Measurements from ENCODE around the gene F12.
A peak's percentile ranks its signal among the peaks of the same experiment; 100 is the strongest.

Gene F12

GRCh38 chr5:177409043-177409801 is at the start of gene F12:
Gene F12, minus strand, starts transcription at chr5:177409564. Its CDS starts 37 bp downstream, at chr5:177409527.
- no peak for DNase-seq

- no peak for DNase-seq
These were observed 49.6 kb upstream of the F12 start for GRCh38 chr5:177458912-177459350.

DNA sequence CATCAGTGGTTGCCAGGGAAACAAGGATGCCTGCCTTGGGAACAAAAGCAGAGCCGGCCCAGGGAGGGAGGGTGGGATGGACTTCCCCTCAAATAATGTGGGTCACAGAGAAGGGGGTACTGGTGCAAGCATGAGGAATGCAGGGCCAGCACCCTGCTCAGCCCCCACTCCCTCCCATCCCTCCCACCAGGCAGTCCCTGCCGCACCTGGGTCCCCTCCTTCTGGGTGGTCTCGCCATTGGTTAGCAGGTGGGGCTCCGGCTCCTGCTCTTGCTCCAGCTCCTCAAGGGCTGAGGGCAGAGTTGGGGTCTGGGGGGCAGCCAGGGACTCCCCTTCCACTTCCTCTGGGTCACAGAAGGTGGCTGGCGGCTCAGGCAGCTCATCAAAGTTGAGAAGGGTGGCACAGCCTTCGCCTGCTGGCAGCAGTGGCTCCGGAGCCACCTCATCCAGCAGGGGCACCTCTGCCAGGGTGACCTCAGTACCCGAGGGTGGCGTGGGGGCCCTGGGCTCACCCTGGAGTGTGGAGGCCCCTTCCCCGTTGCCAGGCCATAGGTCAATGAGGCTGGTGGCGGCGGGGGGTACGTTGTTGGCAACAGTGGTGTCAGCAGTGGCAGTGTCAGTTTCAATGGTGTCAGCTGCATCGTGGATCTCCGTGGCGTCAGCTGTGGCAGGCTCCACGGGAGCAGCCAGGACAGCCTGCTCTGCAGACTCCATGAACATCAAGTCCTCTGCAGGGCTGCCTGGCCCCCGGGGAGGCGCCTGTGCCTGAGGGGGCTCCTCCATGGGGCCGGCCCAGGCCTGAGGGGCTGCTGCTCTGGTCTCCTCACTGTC is 48.7 kb upstream of the F12 start:
- DNase-seq, result no peak

DNA sequence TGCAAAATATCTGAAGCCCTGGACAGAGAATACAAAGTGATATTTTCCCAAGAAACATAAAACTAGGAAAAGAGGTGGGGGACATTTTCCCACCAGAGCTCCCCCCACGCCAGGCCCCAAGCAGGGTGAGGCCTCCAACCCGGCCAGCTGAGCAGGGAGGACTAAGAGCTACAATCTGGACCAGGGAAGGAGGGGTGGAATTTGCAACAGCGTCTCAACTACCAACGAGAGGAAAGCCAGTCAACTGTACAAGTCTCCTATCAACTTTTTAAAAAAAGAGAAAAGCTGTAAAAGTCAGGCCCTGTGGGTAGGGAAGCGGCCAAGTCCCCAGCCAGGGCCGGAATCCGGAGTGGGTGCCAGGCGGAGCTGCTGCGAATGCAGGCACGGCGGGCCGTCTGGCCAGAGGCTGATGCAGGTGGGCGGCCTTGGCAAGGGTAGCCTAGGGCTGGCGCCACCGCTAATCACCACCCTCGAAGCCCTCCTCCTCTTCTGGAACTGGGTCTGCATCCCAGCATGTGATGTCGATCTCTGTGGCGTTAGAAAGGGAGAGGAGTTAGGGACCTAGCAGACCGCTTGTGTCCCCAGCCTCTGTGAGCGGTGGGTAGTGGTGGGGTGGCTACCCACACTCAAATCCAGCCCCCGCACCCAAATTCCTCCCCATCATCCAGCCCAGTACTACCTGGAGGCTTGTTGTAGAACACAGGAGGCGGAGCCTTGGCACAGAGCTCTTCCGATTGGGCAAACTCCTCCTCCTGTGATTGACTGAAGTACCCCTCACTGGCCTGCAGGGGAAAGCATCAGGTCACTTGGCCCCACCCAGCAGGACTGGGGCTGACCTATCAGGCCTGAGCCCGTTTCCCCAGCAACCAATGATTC is 47.9 kb upstream of the F12 start:
- DNase-seq, result no peak

GRCh38 chr5:177456591-177456964 is 47.2 kb upstream of the F12 start:
- DNase-seq, result no peak

DNA sequence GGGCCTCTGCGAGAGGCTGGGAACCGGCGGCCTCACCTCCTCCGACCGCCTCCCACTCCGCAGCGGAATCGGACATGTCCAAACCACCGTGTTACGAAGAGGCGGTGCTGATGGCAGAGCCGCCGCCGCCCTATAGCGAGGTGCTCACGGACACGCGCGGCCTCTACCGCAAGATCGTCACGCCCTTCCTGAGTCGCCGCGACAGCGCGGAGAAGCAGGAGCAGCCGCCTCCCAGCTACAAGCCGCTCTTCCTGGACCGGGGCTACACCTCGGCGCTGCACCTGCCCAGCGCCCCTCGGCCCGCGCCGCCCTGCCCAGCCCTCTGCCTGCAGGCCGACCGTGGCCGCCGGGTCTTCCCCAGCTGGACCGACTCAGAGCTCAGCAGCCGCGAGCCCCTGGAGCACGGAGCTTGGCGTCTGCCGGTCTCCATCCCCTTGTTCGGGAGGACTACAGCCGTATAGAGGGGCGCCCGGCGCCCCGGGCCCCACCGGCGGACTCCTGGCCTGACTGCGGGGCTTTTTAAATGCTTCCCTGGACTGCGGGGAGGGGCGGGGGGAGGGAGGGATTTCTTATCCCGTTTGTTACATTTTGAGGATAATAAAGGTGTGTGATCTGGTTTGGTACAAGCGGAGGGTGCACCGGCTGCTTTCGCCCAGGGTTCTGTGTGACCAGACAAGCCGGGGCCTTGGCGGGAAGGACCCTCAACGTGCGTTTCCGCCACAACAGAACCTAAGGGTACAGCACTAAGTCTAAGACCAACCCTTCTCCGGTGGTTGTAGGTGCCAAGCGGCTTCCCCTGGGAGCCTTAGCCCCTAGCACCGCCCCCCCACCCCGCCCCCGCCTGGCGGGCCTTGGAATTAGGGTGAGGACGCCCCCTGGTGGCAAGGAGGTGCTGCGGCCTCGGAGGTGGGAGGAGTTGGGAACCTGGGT is 46.6 kb upstream of the F12 start:
- DNase-seq, result peak; percentile 97

DNA sequence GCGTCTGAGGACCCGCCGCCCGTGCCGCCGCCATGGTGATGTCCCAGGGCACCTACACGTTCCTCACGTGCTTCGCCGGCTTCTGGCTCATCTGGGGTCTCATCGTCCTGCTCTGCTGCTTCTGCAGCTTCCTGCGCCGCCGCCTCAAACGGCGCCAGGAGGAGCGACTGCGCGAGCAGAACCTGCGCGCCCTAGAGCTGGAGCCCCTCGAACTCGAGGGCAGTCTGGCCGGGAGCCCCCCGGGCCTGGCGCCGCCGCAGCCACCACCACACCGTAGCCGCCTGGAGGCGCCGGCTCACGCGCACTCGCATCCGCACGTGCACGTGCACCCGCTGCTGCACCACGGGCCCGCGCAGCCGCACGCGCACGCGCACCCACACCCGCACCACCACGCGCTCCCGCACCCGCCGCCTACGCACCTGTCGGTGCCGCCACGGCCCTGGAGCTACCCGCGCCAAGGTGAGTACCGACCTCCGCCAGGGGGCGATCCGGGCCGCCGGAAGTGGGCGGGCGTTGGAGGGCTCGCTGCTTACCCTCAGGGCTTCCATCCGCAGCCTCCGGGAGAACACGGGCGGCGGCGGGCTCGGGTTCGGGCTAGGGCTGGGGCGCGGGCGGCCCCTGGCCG is 45.8 kb upstream of the F12 start:
- DNase-seq, result peak; percentile 94

DNA sequence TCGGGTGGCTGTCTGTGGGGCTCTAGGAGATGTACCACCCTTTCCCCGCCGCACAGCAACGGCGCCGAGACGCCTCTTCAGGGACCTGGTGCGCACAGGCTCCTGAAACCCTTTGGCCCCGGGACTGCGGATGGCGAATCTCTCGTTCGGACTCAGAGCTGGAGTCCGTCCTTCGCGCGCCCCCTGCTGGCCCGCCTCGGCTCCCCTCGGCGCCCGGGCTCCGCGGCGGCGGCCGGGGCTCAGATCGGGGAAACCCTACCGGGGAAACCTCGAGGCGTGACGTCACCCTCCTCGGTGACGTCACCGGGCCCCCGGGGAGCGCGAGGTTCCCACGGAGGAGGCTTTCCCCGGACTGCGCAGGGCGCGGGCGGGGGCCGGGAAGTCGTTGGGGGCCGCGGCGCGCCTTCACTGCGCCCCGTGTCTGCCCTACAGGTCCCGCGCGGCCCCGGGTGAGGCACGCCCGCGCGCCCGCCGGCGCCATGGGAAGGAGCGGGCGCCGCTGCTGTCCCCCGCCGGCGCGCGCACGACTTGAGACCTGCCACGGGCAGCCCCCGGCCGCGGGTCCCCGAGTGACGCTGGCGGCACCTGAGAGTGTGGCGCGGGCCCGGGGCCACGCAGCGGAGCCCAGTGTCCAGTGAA is 45.2 kb upstream of the F12 start:
- peak; percentile 96 for DNase-seq

GRCh38 chr5:177453852-177454396 is 44.6 kb upstream of the F12 start:
- DNase-seq, result no peak

- no peak for DNase-seq
These were observed 43.6 kb upstream of the F12 start for GRCh38 chr5:177452688-177453638.

DNA sequence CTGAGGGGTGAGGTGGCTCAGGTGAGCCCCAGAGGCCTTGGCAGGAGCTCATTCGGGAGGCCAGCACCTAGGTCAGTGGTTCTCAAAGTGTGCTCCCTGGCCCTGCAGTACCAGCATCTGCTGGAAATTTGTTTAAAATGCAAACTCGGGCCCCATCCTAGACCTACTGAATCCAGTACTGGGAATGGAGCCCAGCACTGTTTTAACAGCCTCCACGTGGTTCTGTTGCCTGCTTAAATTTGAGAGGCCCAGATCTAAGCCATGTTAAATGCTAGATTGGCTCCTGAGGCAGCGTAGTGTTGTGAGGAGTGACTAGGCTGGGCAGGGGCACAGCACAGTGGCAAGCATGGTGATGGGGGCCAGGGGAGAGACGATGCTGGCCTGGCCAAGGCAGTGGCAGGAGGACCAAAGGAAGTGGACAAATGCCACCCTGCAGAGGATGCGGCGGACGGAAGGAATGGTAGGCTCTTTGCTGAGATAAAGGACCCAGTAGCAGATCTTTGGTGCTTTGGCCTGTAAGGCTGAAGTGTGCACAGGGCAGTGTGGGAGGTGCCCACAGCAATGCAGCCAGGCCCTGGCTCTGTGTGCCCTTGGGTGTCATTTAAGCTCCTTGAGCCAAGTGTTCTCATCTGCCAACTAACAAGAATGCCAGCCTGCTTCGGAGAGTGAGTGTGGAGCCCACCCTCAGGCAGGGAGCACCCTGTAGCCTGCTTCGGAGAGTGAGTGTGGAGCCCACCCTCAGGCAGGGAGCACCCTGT is 41.5 kb upstream of the F12 start:
- no peak for DNase-seq

- DNase-seq, result no peak
These were observed 40.0 kb upstream of the F12 start for GRCh38 chr5:177449140-177450061.

- no peak for DNase-seq
These were observed 39.0 kb upstream of the F12 start for GRCh38 chr5:177448244-177448950.

DNA sequence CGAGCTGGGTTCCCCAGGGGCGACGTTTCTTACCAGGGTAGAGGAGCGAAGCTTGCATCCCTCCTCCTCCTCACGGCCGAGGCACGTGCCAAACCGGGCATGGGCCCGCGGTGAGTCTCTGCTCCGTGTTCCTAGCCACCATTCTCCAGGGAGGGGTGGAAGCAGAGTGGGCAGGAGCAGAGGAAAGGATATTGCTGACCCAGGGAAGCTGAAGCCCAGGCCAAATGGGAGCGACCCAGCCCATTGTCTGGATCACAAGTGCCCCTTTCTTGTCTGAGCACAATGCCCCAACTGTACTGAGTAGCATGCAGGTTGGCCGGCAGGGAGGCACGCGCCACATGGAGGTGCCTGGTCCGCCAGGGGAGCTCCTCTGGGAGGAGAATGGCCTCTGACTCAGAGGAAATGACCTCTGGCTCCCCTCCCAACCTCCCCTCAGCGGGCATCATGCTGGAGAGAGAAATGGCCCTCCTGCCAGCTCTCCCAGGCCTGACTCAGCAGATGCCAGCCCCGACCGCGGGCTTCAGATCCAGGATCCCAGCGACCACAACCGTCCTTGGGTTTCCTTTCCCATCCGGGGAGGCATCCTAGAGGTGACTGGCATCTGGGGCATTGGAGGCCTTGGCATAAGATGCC is 38.4 kb upstream of the F12 start:
- DNase-seq, result no peak

GRCh38 chr5:177447066-177447610 is 37.8 kb upstream of the F12 start:
- peak; percentile 59 for DNase-seq

Data from stimulated activated CD4-positive, alpha-beta T cell treated with anti-CD3 and anti-CD28 coated beads, Interleukin-12 subunit alpha, Interleukin-12 subunit beta, amount 100 ng/mL, for 4 hours (primary cell).